A549 (cell line): Measurements from ENCODE around the gene MAL. TPM values are rescaled to one million over a fixed set of nuclear protein-coding genes. Genes with fewer than 3 reads are reported as not detected.

Experiments
- ATAC-seq, 2 experiments: fragments of 200-7000 bp in 1 of 2; fragments of >200 bp in 1 of 2; cut with Nextera tagmentation in 1 of 2; cut with Tn5 transposase in 1 of 2; 3 replicates each; pipeline versions ENCODE4 v1.8.0 to v1.9.1; 2018 to 2020; ENCODE audit warnings: mild to moderate bottlenecking in 1 of 2, moderate library complexity in 1 of 2
- CTCF ChIA-PET: fragments of 300-600 bp; sonication (Branson Sonifier 250); formaldehyde crosslinking; extraction: SDS; loops from one replicate; lab custom pipeline; 2021; ENCODE audit warnings: antibody characterized with exemption, inconsistent platforms; lab: Yijun Ruan, JAX
- POLR2A ChIA-PET: fragments of 350-600 bp; formaldehyde crosslinking; extraction: SDS; loops from one replicate; lab custom pipeline; 2021; ENCODE audit warnings: antibody characterized with exemption, inconsistent platforms; lab: Yijun Ruan, JAX
- DNase-seq, 2 experiments: peaks; one replicate each; pipeline versions ENCODE4 v3.0.0 to v3.0.0-alpha.2; 2011 to 2016; ENCODE audit warnings: low read depth in 1 of 2, low spot score in 1 of 2
- FAIRE-seq: peaks from 2 replicates; lab custom pipeline; 2011; peaks lifted over from hg19 to GRCh38; lab: Jason Lieb, UNC
- H3K27ac ChIP-seq, 2 experiments: fragments of >200 bp; sonication (Bioruptor Twin); formaldehyde crosslinking; 3 replicates each; pipeline ENCODE4 v1.5.1; 2016 to 2017
- H3K4me1 ChIP-seq: fragments of >200 bp; sonication (Bioruptor Twin); formaldehyde crosslinking; 3 replicates; pipeline ENCODE4 v1.6.1; 2016
- H3K4me2 ChIP-seq: fragments of >200 bp; sonication (Bioruptor Twin); formaldehyde crosslinking; 3 replicates; pipeline ENCODE4 v1.6.1; 2016
- H3K4me3 ChIP-seq: fragments of >200 bp; sonication (Bioruptor Twin); formaldehyde crosslinking; 3 replicates; pipeline ENCODE4 v1.5.1; 2016
- H3K9me3 ChIP-seq: fragments of >200 bp; sonication (Bioruptor Twin); formaldehyde crosslinking; 3 replicates; pipeline ENCODE4 v1.6.1; 2016
- ATOH8 ChIP-seq: fragments of 250-450 bp; sonication (Bioruptor Pico); IDR thresholded peaks from 2 replicates; pipeline ENCODE4 v1.5.0; 2020; ENCODE audit warnings: low read depth, mild to moderate bottlenecking, moderate library complexity
- CHD2 ChIP-seq: fragments of 150-350 bp; IDR thresholded peaks from 2 replicates; pipeline ENCODE4 v1.6.1; 2014; ENCODE audit warnings: low read length; ENCODE audit not compliant: partially characterized antibody
- CHD4 ChIP-seq: fragments of 200-600 bp; sonication (generic); IDR thresholded peaks from 2 replicates; pipeline ENCODE4 v1.6.1; 2016; ENCODE audit warnings: antibody characterized with exemption, mild to moderate bottlenecking, borderline replicate concordance
- E2F6 ChIP-seq: IDR thresholded peaks from 2 replicates; pipeline ENCODE4 v1.6.1; 2012; ENCODE audit warnings: low read depth, borderline replicate concordance
- EHMT2 ChIP-seq: fragments of 200-600 bp; sonication (generic); IDR thresholded peaks from 2 replicates; pipeline ENCODE4 v1.6.1; 2016; ENCODE audit warnings: antibody characterized with exemption, low read depth, mild to moderate bottlenecking, moderate library complexity
- ESRRA ChIP-seq: fragments of 150-350 bp; IDR thresholded peaks from 2 replicates; pipeline ENCODE4 v1.6.1; 2014; ENCODE audit warnings: mild to moderate bottlenecking, low read length, borderline replicate concordance
- FOSL2 ChIP-seq, 2 experiments: fragments of 450-650 bp in 1 of 2; fragments of >200 bp in 1 of 2; sonication (Bioruptor Twin) in 1 of 2; formaldehyde crosslinking; IDR thresholded peaks; 2 replicates each; pipeline versions ENCODE4 v1.5.0 to v1.6.1; 2016 to 2020; ENCODE audit warnings: mild to moderate bottlenecking in 1 of 2, moderate library complexity in 1 of 2
- HES2 ChIP-seq: fragments of >200 bp; sonication (Bioruptor Twin); formaldehyde crosslinking; IDR thresholded peaks from 2 replicates; pipeline ENCODE4 v1.6.1; 2016
- HEYL ChIP-seq: fragments of 250-450 bp; sonication (Bioruptor Pico); IDR thresholded peaks from 2 replicates; pipeline ENCODE4 v1.8.0; 2021; ENCODE audit warnings: mild to moderate bottlenecking, moderate library complexity
- HOXB13 ChIP-seq: fragments of 250-450 bp; sonication (Bioruptor Pico); IDR thresholded peaks from 2 replicates; pipeline ENCODE4 v1.5.0; 2020; ENCODE audit warnings: low read depth, mild to moderate bottlenecking, moderate library complexity
- JUNB ChIP-seq: fragments of >200 bp; sonication (Bioruptor Twin); formaldehyde crosslinking; IDR thresholded peaks from 2 replicates; pipeline ENCODE4 v1.6.1; 2016
- MAX ChIP-seq: IDR thresholded peaks from 2 replicates; pipeline ENCODE4 v1.6.1; 2012
- MYC ChIP-seq: IDR thresholded peaks from 2 replicates; pipeline ENCODE4 v1.6.1; 2012; ENCODE audit warnings: mild to moderate bottlenecking, inconsistent platforms, low read length, improper control_type of control experiment, borderline replicate concordance
- NFE2L2 ChIP-seq: fragments of 150-350 bp; conservative IDR thresholded peaks from 2 replicates; pipeline ENCODE4 v1.6.1; 2014; ENCODE audit warnings: low read length
- PHF8 ChIP-seq: fragments of 200-600 bp; sonication (generic); IDR thresholded peaks from 2 replicates; pipeline ENCODE4 v1.6.1; 2016; ENCODE audit warnings: low read depth, mild to moderate bottlenecking, antibody characterized with exemption, moderate library complexity, borderline replicate concordance
- POLR2A ChIP-seq: IDR thresholded peaks from 2 replicates; pipeline ENCODE4 v1.6.1; 2012; ENCODE audit warnings: mild to moderate bottlenecking, low read length
- RAD21 ChIP-seq, 2 experiments: fragments of >200 bp in 1 of 2; sonication (Bioruptor Twin) in 1 of 2; formaldehyde crosslinking in 1 of 2; IDR thresholded peaks in 1 of 2; conservative IDR thresholded peaks in 1 of 2; 2 replicates in 1 of 2; 3 replicates in 1 of 2; pipeline ENCODE4 v1.6.1; 2012 to 2018; ENCODE audit warnings: inconsistent platforms in 1 of 2
- SREBF2 ChIP-seq: fragments of 450-650 bp; IDR thresholded peaks from 2 replicates; pipeline ENCODE4 v1.6.1; 2014; ENCODE audit warnings: mild to moderate bottlenecking, moderate library complexity
- TFCP2L1 ChIP-seq: fragments of 250-450 bp; sonication (Bioruptor Pico); IDR thresholded peaks from 2 replicates; pipeline ENCODE4 v1.5.0; 2021; ENCODE audit warnings: mild to moderate bottlenecking
- USF2 ChIP-seq: fragments of 450-650 bp; IDR thresholded peaks from 2 replicates; pipeline ENCODE4 v1.6.1; 2014; ENCODE audit warnings: antibody characterized with exemption
- ZFP36 ChIP-seq: fragments of 450-650 bp; IDR thresholded peaks from 2 replicates; pipeline ENCODE4 v1.6.1; 2014; ENCODE audit warnings: borderline replicate concordance; ENCODE audit not compliant: partially characterized antibody
- ZNF302 ChIP-seq: fragments of 250-450 bp; sonication (Bioruptor Pico); IDR thresholded peaks from 2 replicates; pipeline ENCODE4 v1.9.0; 2021; ENCODE audit warnings: inconsistent platforms, mild to moderate bottlenecking, moderate library complexity
- WGBS: methylation state at CpG from one replicate; pipeline ENCODE4 v1.1.6; 2017; ENCODE audit errors: missing lambda C conversion rate; 5-methylcytosine and 5-hydroxymethylcytosine counted together
- polyA plus RNA-seq, 4 experiments: library from polyadenylated mRNA; depleted of rRNA in 3 of 4; stranded (reverse); fragments of >200 nt; fragmentation: RNase III in 1 of 4; extraction: RNeasy Plus Mini Kit Qiagen cat#74134 plus additional on column Dnase treatment in 1 of 4; gene quantifications; 2 replicates in 3 of 4; 3 replicates in 1 of 4; pipeline ENCODE4 v1.2.3, GENCODE V29; 2011 to 2017

The MAL gene
- polyA plus RNA-seq, 2 of the 4 experiments (the other 2 are of a cell fraction): not detected

- Histone ChIP-seq H3K4me2 (no peak overlapping the region), H3K9me3 (no peaks in the 10 kb centered on the region), H3K27ac (no peak overlapping the region), H3K4me1 (peaks cover 10% of the 10 kb centered on the region; the same call in 1 of the 3 replicates), H3K4me3 (no peak overlapping the region)
- TF ChIP-seq HES2: no peak
- no peak for TF ChIP-seq EHMT2
- TF ChIP-seq E2F6: no peak
- ChIA-PET POLR2A (interaction anchor here (0.7 kb wide), 1 partner anchor 43 kb away, joined by 3 read pairs; the partner anchor contains the start of gene MRPS5), CTCF (interaction anchor here (0.8 to 6.2 kb wide), 14 partner anchors 9 to 267 kb away, joined by 3 to 70 read pairs (median 8); no protein-coding TSS in a partner anchor)
- FAIRE-seq: no peak
- ATAC-seq: no peak
- WGBS: 84% methylated on average over 10 of the region's 10 CpGs
- DNase-seq: no peak
Measured at GRCh38 chr2:95077861-95078603, 52.5 kb downstream of the MAL start.

GRCh38 chr2:95079199-95079683 is 53.7 kb downstream of the MAL start:
- FAIRE-seq: no peak
- Histone ChIP-seq H3K27ac (no peak overlapping the region), H3K4me3 (no peak overlapping the region), H3K4me2 (0 out of 3 replicates have a peak overlapping the region, but pooled peaks have one; percentile 2), H3K9me3 (no peaks in the 10 kb centered on the region), H3K4me1 (peaks cover 10% of the 10 kb centered on the region; the same call in 1 of the 3 replicates)
- POLR2A ChIA-PET: no interaction called here
- CTCF ChIA-PET: interaction anchor here (0.7 to 6.2 kb wide), 20 partner anchors 8 to 266 kb away, joined by 3 to 70 read pairs (median 5); no protein-coding TSS in a partner anchor
- 27% methylated on average over 7 of the region's 7 CpGs for WGBS
- no peak for DNase-seq
- peak in 1 of 2 experiments; percentile 17; a peak in 1 of 6 replicates for ATAC-seq
- TF ChIP-seq HOXB13 (CRISPR knock-in tag): no peak
- TF ChIP-seq USF2: no peak
- no peak for TF ChIP-seq RAD21 (conservative IDR thresholded peaks at IDR 0.05 in 1 of 2, IDR thresholded peaks at IDR 0.05 in 1 of 2)
- TF ChIP-seq CHD2: no peak
- no peak for TF ChIP-seq ZFP36
- no peak for TF ChIP-seq JUNB
- TF ChIP-seq PHF8: no peak
- TF ChIP-seq ESRRA: no peak
- no peak for TF ChIP-seq MAX
- no peak for TF ChIP-seq NFE2L2
- no peak for TF ChIP-seq TFCP2L1 (CRISPR knock-in tag)
- no peak for TF ChIP-seq POLR2A
- no peak for TF ChIP-seq ZNF302
- TF ChIP-seq ATOH8 (CRISPR knock-in tag): no peak
- TF ChIP-seq HEYL (CRISPR knock-in tag): no peak
- no peak for TF ChIP-seq FOSL2 (IDR thresholded peaks at IDR 0.05)
- no peak for TF ChIP-seq FOSL2 (CRISPR knock-in tag; IDR thresholded peaks at IDR 0.05)
- no peak for TF ChIP-seq SREBF2
- no peak for TF ChIP-seq MYC
- TF ChIP-seq CHD4: no peak
